VCaP (cell line): ENCODE results near the gene EP400.

Experiments used
- H3K27ac ChIP-seq: fragments of 450-650 bp; 2 replicates; pipeline ENCODE4 v1.5.1; 2017
- TF ChIP-seq, protein P1 (sequence below): fragments of 450-650 bp; conservative IDR thresholded peaks from 2 replicates; pipeline ENCODE4 v1.5.1; 2017; ENCODE audit warnings: mild to moderate bottlenecking, moderate library complexity

The EP400 gene

DNA sequence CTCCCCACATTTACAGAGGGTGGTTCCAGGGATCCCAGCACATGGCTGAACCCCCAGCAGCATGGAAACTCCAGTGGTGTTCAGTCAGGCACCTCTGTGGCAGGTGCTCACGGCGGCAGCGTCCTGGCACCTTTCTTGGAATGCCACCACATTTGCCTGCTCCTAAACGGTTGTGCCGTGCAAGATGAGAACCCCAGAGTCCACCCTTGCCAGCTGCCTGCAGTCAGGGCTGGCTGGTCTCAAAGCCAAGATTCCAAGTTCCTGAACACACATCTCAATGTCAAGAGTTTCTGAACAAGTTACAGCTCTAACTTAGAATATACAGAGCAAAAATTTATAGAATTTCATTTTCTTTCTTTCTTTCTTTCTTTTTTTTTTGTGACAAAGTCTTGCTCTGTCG is 155.7 kb downstream of the EP400 start:
- TF ChIP-seq, protein P1, sequence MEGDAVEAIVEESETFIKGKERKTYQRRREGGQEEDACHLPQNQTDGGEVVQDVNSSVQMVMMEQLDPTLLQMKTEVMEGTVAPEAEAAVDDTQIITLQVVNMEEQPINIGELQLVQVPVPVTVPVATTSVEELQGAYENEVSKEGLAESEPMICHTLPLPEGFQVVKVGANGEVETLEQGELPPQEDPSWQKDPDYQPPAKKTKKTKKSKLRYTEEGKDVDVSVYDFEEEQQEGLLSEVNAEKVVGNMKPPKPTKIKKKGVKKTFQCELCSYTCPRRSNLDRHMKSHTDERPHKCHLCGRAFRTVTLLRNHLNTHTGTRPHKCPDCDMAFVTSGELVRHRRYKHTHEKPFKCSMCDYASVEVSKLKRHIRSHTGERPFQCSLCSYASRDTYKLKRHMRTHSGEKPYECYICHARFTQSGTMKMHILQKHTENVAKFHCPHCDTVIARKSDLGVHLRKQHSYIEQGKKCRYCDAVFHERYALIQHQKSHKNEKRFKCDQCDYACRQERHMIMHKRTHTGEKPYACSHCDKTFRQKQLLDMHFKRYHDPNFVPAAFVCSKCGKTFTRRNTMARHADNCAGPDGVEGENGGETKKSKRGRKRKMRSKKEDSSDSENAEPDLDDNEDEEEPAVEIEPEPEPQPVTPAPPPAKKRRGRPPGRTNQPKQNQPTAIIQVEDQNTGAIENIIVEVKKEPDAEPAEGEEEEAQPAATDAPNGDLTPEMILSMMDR, result no peak
- H3K27ac ChIP-seq, result no peak overlapping the region

DNA sequence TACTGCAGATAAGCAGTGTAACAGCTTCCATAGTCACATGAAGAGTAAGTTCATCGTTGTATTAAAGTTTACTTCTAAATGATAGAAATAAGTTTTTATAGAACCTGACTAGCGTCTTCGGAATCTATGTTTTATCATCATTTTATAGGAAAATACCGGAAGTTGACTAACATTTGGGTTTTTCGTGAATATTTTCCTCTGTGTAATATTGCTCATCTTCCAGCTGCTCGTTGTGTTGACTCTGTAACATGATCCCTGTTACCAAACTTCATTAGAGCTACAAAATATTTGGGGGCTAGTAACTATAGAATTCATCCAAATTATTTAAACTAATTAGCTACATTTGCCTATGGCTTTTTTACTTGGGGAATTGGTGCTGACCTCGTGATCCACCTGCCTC is 157.2 kb downstream of the EP400 start:
- TF ChIP-seq, protein P1, result no peak
- H3K27ac ChIP-seq, result no peak overlapping the region

DNA sequence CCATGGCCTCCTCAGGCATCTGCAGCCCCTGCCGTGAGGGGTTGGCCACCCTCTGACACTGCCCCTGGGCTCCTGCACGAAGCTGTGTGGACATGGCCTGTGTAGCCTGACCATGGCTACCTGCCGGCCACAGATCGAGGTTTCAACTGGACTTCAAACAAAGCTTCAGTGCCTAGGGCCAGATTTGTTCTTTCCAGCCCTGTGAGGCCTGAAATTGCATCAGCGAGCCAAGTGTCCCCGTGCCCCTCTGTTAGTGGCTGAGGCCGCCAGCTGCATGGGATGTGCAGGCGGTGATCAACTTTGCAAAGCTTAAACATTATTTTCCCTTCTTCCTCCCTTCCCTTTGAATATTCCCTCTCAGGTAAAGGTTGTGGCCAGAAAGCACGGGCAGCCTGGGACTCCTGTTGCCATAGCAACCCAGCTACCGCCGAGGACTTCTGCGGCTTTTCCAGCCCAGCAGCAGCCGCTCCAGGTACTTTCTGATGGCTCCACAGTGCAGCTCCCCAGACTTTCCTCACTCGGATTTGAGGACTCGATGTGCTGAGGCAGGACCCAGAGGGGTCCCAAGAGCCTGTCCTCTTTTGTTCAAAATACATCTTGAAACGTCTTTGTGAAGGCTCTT is 158.6 kb downstream of the EP400 start:
- TF ChIP-seq, protein P1, result no peak
- H3K27ac ChIP-seq, result peak overlapping the region; percentile 44

DNA sequence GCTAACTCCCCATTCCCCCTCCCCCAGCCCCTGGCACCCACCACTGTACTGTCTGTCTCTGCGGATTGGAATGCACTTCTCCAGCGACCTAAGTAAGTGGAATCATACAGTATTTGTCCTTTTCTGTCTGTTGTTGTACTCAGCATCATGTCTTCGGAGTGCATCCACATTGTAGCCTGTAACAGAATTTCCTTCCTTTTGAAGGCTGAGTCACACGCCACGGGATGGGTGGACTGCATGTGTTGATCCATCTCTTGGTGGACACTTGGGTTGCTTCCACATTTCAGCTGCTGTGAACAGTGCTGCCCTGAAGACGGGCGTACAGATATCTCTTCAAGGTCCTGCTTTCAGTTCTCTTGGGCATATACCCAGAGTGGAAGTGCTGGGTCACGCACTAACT is 160.0 kb downstream of the EP400 start:
- TF ChIP-seq, protein P1, result no peak
- H3K27ac ChIP-seq, result no peak overlapping the region

DNA sequence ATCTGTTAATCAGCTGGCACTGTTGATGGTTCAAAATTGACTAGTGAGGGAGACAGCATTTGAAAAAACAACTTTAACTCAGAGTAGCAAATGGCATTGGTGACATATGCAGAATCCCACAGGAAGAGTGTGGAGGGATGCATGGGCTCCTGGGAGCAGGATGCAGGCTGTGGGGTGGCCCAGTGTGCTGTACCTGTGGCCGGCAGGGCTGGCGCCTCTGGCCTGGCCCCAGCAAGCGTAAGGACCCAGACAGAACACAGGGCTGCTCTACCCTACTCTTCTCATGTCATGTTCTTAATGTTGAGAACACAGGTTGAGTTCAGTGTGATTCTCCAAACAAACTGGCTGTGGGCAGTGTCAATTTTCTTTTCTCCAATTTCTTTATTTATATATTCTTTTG is 160.9 kb downstream of the EP400 start:
- no peak overlapping the region for H3K27ac ChIP-seq
- TF ChIP-seq, protein P1, result no peak

DNA sequence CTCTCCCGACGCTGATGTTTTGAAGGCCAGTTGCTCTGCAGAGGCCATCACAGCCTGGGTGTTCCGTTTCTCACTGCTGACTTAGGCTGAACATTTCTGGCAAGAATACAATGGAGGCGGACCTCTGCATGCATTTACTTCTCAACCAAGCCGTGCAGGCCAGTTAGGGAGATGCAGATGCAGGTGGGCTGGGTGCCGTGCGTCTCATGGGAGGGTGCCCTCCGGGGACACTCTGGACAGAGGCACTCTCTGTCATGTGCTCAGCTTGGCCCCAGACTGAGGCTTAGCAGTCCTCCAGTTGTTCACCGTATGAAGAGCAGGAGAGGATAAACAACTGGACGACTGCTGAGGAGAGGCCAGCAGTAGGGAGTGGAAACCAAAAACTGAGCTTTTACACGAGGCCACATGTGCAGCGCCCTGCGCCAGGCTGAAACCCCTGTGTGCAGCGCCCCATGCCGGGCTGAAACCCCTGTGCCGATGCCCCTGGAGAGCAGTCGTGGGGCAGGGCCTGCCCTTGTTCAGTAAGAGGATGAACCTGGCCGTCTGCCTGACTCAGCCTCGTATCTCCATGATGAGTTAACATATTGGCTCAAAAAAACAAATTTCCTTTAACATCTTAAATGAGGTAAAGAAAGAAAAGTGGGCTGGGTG is 162.0 kb downstream of the EP400 start:
- no peak overlapping the region for H3K27ac ChIP-seq
- TF ChIP-seq, protein P1, result no peak

DNA sequence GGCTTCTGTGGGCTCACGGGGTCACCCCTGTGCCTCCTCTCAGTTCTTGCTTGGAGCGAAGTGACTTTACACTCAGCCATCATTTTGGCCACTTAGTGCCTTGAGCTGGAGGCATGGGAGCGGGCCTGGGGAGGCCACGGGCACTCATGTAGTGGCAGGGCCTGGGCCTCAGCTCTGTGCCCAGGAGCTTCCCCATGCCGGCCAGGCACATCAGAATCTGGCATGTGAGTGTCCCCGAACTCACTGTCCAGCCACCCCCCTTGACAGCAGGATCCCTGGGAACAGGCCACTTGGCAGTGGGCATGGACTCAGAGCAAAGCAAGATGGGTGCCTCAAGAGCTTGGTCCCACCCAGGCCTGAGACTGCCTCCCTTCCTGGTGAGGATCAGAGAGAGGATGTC is 164.9 kb downstream of the EP400 start:
- H3K27ac ChIP-seq, result no peak overlapping the region
- TF ChIP-seq, protein P1, result no peak
